Breast epithelium (tissue), 4 donors: ENCODE measurements around the gene PINLYP. TPM values are rescaled to one million over a fixed set of nuclear protein-coding genes. Genes with fewer than 3 reads are reported as not detected.

Experiments
- DNase-seq, 2 donors: peaks; one replicate each; pipeline ENCODE4 v3.0.0-alpha.2; 2019; ENCODE audit warnings: low spot score in 2 of 2
- H3K27ac ChIP-seq, 2 donors: fragments of 200-600 bp; sonication (generic) in 1 of 2; one replicate each; pipeline ENCODE4 v1.5.1; 2016 to 2019; ENCODE audit warnings: mild to moderate bottlenecking in 1 of 2
- H3K27me3 ChIP-seq, 2 donors: fragments of 200-600 bp; sonication (generic) in 1 of 2; one replicate each; pipeline versions ENCODE4 v1.5.1 to v1.6.0; 2017 to 2019; ENCODE audit warnings: control low read depth in 1 of 2, mild to moderate bottlenecking in 1 of 2
- H3K36me3 ChIP-seq: fragments of 200-600 bp; one replicate; pipeline ENCODE4 v1.5.1; 2019
- H3K4me1 ChIP-seq, 2 donors: fragments of 200-600 bp; sonication (generic); one replicate each; pipeline ENCODE4 v1.5.1; 2016 to 2019; ENCODE audit warnings: control low read depth in 1 of 2
- H3K4me3 ChIP-seq, 3 donors: fragments of 200-600 bp; sonication (generic); 1 replicate in 2 of 3; 2 replicates in 1 of 3; pipeline ENCODE4 v1.5.1; 2016 to 2019; ENCODE audit warnings: mild to moderate bottlenecking in 3 of 3, moderate library complexity in 2 of 3
- H3K9me3 ChIP-seq, 2 donors: fragments of 200-600 bp; sonication (generic) in 1 of 2; one replicate each; pipeline ENCODE4 v1.5.1; 2016 to 2019; ENCODE audit warnings: control low read depth in 1 of 2
- POLR2A ChIP-seq: fragments of 450-650 bp; IDR thresholded peaks from one replicate; pipeline ENCODE4 v1.6.1; 2016; ENCODE audit warnings: antibody characterized with exemption, mild to moderate bottlenecking, moderate library complexity
- POLR2AphosphoS5 ChIP-seq, 3 donors: sonication (generic); formaldehyde crosslinking; IDR thresholded peaks; one replicate each; pipeline ENCODE4 v1.6.1; 2017; ENCODE audit warnings: antibody characterized with exemption in 3 of 3
- intact Hi-C: fragments of 100-400 bp; cut with DNase I; formaldehyde crosslinking; loops from one replicate; pipeline ENCODE4 v1.15.1; 2023; ENCODE audit warnings: low total_unique reads
- total RNA-seq, 3 donors: library from RNA; depleted of rRNA; stranded (reverse); fragments of >200 nt; gene quantifications; one replicate each; pipeline ENCODE4 v1.1.0, GENCODE V29; 2016
- TF ChIP-seq, protein P1 (sequence below), 3 donors: fragments of 450-650 bp; IDR thresholded peaks; one replicate each; pipeline ENCODE4 v1.5.1; 2016 to 2017; ENCODE audit warnings: antibody characterized with exemption in 3 of 3, mild to moderate bottlenecking in 3 of 3, moderate library complexity in 3 of 3

The PINLYP gene
- total RNA-seq, 3 donors from 2014 or later, result 4.5 to 12.5 (median 6.9) TPM

DNA sequence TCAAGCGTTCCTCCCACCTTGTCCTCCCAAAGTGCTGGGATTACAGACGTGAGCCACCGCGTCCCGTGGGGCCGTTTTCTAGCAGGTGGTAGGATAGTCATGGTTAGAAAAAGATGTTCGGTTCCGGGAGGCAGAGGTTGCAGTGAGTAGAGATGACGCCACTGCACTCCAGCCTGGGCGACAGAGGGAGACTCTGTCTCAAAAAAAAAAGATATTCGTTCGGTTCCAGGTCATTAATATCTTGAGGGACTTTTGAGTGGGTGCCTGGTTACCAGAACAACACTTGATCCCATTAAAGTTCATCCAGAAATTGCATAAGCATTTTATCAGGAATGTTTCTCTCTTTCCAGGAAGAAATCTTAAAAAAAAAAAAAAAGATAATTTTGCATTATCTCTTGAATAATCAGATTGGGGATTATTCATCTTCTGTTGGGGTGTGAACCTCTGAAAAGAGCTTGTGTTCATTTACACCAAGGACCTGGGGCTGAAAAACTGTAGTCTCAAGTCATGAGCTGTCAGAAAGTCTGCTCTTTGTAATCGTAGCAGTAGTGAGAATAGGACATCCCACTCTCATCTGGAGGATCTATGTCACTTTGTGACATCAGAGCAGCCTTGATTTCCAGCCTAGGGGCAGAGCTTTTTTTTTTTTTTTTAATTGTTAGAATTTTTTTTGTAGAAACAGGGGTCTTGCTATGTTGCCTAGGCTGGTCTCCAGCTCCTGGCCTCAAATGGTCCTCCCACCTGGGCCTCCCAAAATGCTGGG is 47.6 kb upstream of the PINLYP start:
- Histone ChIP-seq H3K4me1 (peaks cover 4 to 8% of the 10 kb centered on the region in 2 donors), H3K27ac (peak overlapping the region; percentile 93 to 95), H3K9me3 (no peaks in the 10 kb centered on the region), H3K36me3 (no peaks in the 10 kb centered on the region), H3K4me3 (peak overlapping the region; percentile 73 to 86 (median 85)), H3K27me3 (no peaks in the 10 kb centered on the region)
- DNase-seq, result peak in 1 of 2 donors; percentile 45
- intact Hi-C loops, result no loop called here
- TF ChIP-seq POLR2A, result no peak
- TF ChIP-seq POLR2AphosphoS5 (IDR thresholded peaks at IDR 0.05), result peak; percentile 28 to 87 (median 38)

DNA sequence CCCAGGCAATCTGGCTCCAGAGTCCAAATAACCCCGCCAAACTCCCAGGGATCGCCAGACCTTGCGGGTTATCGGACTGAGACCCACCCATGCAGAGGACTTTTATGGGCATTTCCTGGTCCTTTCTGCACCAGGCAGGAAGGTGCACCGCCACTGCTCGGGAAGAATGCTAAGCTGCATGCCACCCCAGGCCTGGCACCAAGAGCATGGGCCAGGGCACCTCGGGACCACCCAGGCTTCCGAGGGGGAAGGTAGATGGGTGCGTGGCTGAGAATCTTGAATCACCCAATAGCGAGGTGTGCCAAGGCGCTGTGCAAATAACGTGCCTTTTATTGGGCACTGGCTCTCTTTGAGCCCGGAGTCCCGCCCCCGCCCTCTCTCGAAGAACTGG is 43.0 kb upstream of the PINLYP start:
- Histone ChIP-seq H3K27ac (peak overlapping the region; percentile 78 to 87), H3K27me3 (no peaks in the 10 kb centered on the region), H3K36me3 (no peaks in the 10 kb centered on the region), H3K4me3 (peak overlapping the region; percentile 54 to 71 (median 66)), H3K9me3 (no peaks in the 10 kb centered on the region), H3K4me1 (no peaks in the 10 kb centered on the region)
- no peak for TF ChIP-seq POLR2AphosphoS5 (IDR thresholded peaks at IDR 0.05)
- DNase-seq, result peak; percentile 55 to 59
- intact Hi-C loops, result loop anchor here (10.0 kb wide), 1 partner anchor 62 kb away; the partner anchor contains the start of genes IRGQ and ZNF576

DNA sequence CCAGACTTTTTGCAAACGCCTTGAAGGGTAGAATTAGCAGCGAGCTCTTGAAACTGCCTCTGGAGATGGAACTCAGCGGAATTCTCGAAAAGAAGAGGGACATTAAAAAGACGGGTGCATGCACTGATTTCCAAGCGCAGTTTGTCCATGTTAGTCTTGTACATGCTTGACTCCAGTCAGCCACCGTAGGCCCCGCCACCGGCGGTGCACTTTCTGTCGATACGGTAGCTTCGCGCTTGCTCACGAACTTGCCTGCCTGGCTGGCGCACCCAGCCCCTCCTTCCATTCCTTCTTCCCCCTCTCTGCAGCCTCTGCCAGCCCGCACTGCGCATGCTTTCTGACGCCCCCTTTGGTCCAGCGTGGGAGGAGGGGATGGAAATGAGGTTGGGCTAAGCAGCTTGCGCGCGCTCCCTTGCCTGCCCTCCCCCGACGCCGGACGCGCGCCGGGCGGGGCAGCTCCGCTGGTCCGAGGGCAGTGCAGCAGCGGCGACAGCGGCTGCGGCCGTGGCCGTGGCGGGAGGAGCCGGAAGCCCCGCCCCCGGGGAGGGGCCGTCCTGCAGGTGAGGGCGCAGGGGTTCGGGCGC is 42.5 kb upstream of the PINLYP start, which contains the start of gene ZNF575:
Gene ZNF575 (plus strand): TSS at position 227 of the 584 bp plus-strand sequence. CDS start 1,235 bp downstream, outside the sequence.
- no peaks in the 10 kb centered on the region for H3K4me1 ChIP-seq
- peak within 1 kb of the TSS; percentile 54 to 71 (median 66) for H3K4me3 ChIP-seq
- no peaks in the 10 kb centered on the region for H3K9me3 ChIP-seq
- no peaks in the 10 kb centered on the region for H3K27me3 ChIP-seq
- no peaks in the 10 kb centered on the region for H3K36me3 ChIP-seq
- DNase-seq, result peak; percentile 81 to 86
- peak; percentile 22 to 77 (median 42) for TF ChIP-seq POLR2AphosphoS5 (IDR thresholded peaks at IDR 0.05)
- TF ChIP-seq POLR2A, result no peak
- peak within 1 kb of the TSS; percentile 82 to 87 for H3K27ac ChIP-seq
- intact Hi-C loops, result loop anchor here (10.0 kb wide), 1 partner anchor 62 kb away; the partner anchor contains the start of genes IRGQ and ZNF576

DNA sequence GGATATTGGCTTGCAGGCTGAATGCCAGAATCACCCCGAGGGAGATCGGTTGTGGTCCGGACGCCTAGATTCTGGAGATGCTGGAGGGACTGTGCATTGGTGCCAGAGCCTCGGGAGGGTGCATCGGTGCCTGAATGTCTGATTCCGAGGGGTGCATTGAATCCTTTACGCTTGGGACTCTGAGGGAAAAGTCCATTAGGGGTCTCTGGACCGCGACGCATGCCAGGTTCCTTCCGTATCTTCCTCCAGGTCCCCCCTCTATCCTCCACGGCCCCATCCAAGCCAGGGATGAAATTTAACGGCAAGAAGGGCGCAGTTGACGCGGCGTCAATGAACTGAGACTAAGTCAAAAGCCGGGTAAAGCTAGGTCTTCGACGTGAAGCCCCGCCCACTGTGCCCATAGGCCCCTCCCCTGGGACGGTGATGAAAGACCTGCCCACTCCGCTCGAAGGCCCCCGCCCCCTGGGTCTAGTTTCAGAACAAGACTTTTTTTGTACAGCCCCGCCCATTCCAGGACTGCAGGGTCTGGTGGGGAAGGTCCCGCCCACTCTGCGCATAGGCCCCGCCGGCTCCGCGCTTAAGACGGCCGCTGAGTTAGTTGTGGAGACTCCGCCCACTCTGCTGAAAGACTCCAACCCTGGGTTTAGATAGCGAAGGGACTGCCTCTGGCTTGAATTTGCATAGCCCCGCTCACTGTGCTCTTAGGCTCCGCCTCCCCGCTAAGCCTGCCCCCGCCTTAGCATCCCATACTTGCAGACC is 41.9 kb upstream of the PINLYP start:
- no peaks in the 10 kb centered on the region for H3K27me3 ChIP-seq
- peak; percentile 97 to 99 for DNase-seq
- H3K4me3 ChIP-seq, result peak overlapping the region; percentile 54 to 71 (median 66)
- peak overlapping the region; percentile 82 to 87 for H3K27ac ChIP-seq
- TF ChIP-seq POLR2A, result no peak
- TF ChIP-seq POLR2AphosphoS5 (IDR thresholded peaks at IDR 0.05), result no peak
- TF ChIP-seq, protein P1, sequence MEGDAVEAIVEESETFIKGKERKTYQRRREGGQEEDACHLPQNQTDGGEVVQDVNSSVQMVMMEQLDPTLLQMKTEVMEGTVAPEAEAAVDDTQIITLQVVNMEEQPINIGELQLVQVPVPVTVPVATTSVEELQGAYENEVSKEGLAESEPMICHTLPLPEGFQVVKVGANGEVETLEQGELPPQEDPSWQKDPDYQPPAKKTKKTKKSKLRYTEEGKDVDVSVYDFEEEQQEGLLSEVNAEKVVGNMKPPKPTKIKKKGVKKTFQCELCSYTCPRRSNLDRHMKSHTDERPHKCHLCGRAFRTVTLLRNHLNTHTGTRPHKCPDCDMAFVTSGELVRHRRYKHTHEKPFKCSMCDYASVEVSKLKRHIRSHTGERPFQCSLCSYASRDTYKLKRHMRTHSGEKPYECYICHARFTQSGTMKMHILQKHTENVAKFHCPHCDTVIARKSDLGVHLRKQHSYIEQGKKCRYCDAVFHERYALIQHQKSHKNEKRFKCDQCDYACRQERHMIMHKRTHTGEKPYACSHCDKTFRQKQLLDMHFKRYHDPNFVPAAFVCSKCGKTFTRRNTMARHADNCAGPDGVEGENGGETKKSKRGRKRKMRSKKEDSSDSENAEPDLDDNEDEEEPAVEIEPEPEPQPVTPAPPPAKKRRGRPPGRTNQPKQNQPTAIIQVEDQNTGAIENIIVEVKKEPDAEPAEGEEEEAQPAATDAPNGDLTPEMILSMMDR (IDR thresholded peaks at IDR 0.05), result no peak
- no peaks in the 10 kb centered on the region for H3K36me3 ChIP-seq
- intact Hi-C loops, result loop anchor here (10.0 kb wide), 1 partner anchor 61 kb away; the partner anchor contains the start of genes IRGQ and ZNF576
- no peaks in the 10 kb centered on the region for H3K9me3 ChIP-seq
- H3K4me1 ChIP-seq, result no peaks in the 10 kb centered on the region

DNA sequence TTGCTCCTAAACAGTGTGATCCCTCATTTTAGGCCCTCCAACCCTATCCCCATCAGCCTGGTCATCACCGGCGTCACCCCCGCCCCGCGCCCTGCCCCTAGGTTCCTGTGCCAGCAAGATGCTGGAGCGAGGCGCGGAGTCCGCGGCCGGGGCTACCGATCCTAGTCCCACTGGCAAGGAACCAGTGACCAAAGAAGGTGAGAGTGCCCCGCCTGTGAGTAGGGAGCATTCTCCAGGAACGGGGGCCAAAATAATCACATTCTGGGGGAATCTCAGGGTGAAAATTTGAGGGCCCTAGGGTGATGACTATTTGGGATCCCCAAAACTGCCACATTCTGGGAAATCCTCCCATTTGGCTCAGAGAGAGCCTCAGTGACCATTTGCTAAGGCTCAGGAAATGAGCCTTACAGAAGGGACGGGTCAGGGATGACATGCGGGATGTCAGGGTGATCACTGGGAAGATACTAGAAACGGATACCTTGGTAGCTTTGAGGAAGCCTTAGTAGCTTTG is 41.2 kb upstream of the PINLYP start:
- Histone ChIP-seq H3K36me3 (no peaks in the 10 kb centered on the region), H3K4me3 (peak overlapping the region; percentile 54 to 71 (median 66)), H3K27ac (peak overlapping the region; percentile 82 to 87), H3K27me3 (no peaks in the 10 kb centered on the region), H3K4me1 (no peaks in the 10 kb centered on the region), H3K9me3 (no peaks in the 10 kb centered on the region)
- DNase-seq, result no peak
- intact Hi-C loops, result loop anchor here (10.0 kb wide), 1 partner anchor 60 kb away; the partner anchor contains the start of genes IRGQ and ZNF576
- TF ChIP-seq POLR2AphosphoS5 (IDR thresholded peaks at IDR 0.05) (no peak), POLR2A (no peak)
- TF ChIP-seq, protein P1 (IDR thresholded peaks at IDR 0.05), result no peak
